KMS-11 (cell line): ENCODE results near the gene WDFY2.

Source experiments
- H2AFZ ChIP-seq: fragments of 200-600 bp; sonication (generic); 2 replicates; pipeline ENCODE4 v1.6.1; 2016; ENCODE audit warnings: antibody characterized with exemption, mixed run types, low read depth
- H3K27ac ChIP-seq: fragments of 200-600 bp; sonication (generic); 2 replicates; pipeline ENCODE4 v1.6.1; 2016; ENCODE audit warnings: mild to moderate bottlenecking, mixed run types
- H3K27me3 ChIP-seq: fragments of 200-600 bp; sonication (generic); 2 replicates; pipeline ENCODE4 v1.6.1; 2017; ENCODE audit warnings: mild to moderate bottlenecking, low read depth, mixed run types, moderate library complexity; ENCODE audit not compliant: insufficient read depth
- H3K36me3 ChIP-seq: fragments of 200-600 bp; sonication (generic); 2 replicates; pipeline ENCODE4 v1.6.1; 2017; ENCODE audit warnings: mild to moderate bottlenecking, mixed run types; ENCODE audit not compliant: insufficient read depth
- H3K4me1 ChIP-seq: fragments of 200-600 bp; sonication (generic); 2 replicates; pipeline ENCODE4 v1.6.1; 2016; ENCODE audit warnings: mild to moderate bottlenecking, low read depth, mixed run types; ENCODE audit not compliant: poor library complexity, severe bottlenecking
- H3K4me2 ChIP-seq: fragments of 200-600 bp; sonication (generic); 2 replicates; pipeline ENCODE4 v1.7.0; 2016; ENCODE audit warnings: mild to moderate bottlenecking, mixed run types
- H3K4me3 ChIP-seq: fragments of 200-600 bp; sonication (generic); IDR thresholded peaks from 2 replicates; pipeline ENCODE4 v1.6.1; 2017; ENCODE audit warnings: low read depth, low read length, mixed read lengths; ENCODE audit not compliant: insufficient read depth
- H3K79me2 ChIP-seq: fragments of 200-600 bp; sonication (generic); 2 replicates; pipeline ENCODE4 v1.6.1; 2016; ENCODE audit warnings: low read depth, mixed run types; ENCODE audit not compliant: insufficient read depth
- H3K9ac ChIP-seq: fragments of 200-600 bp; sonication (generic); 2 replicates; pipeline ENCODE4 v1.6.1; 2016; ENCODE audit warnings: mild to moderate bottlenecking, mixed run types
- H4K20me1 ChIP-seq: fragments of 200-600 bp; sonication (generic); 2 replicates; pipeline ENCODE4 v1.6.1; 2016; ENCODE audit warnings: mild to moderate bottlenecking, mixed run types; ENCODE audit not compliant: insufficient read depth
- CTCF ChIP-seq: fragments of 200-600 bp; sonication (generic); conservative IDR thresholded peaks from 2 replicates; pipeline ENCODE4 v1.6.1; 2017; ENCODE audit warnings: low read depth, mild to moderate bottlenecking, antibody characterized with exemption, low read length, moderate library complexity, mixed read lengths

Gene WDFY2

GRCh38 chr13:51697181-51697580 lies 112.9 kb downstream of the WDFY2 start:
- H3K4me1 ChIP-seq, result no peaks in the 10 kb centered on the region
- H2AFZ ChIP-seq, result no peak overlapping the region
- no peak overlapping the region for H3K4me2 ChIP-seq
- H4K20me1 ChIP-seq, result no peaks in the 10 kb centered on the region
- no peaks in the 10 kb centered on the region for H3K27me3 ChIP-seq
- no peak overlapping the region for H3K9ac ChIP-seq
- no peaks in the 10 kb centered on the region for H3K36me3 ChIP-seq
- no peaks in the 10 kb centered on the region for H3K79me2 ChIP-seq
- H3K27ac ChIP-seq, result no peak overlapping the region
- H3K4me3 ChIP-seq, result no peak overlapping the region
- no peak for TF ChIP-seq CTCF

- H3K27me3 ChIP-seq, result no peaks in the 10 kb centered on the region
- no peak overlapping the region for H3K9ac ChIP-seq
- no peak overlapping the region for H2AFZ ChIP-seq
- H3K36me3 ChIP-seq, result no peaks in the 10 kb centered on the region
- TF ChIP-seq CTCF, result no peak
- H3K79me2 ChIP-seq, result no peaks in the 10 kb centered on the region
- H3K4me1 ChIP-seq, result no peaks in the 10 kb centered on the region
- H3K4me2 ChIP-seq, result no peak overlapping the region
- H4K20me1 ChIP-seq, result no peaks in the 10 kb centered on the region
- no peak overlapping the region for H3K4me3 ChIP-seq
- H3K27ac ChIP-seq, result no peak overlapping the region
Measured at GRCh38 chr13:51697855-51698254, 113.6 kb downstream of the WDFY2 start.

GRCh38 chr13:51698352-51698751 lies 114.1 kb downstream of the WDFY2 start:
- H2AFZ ChIP-seq, result no peak overlapping the region
- H3K79me2 ChIP-seq, result no peaks in the 10 kb centered on the region
- no peak overlapping the region for H3K4me3 ChIP-seq
- H3K36me3 ChIP-seq, result no peaks in the 10 kb centered on the region
- H3K27me3 ChIP-seq, result no peaks in the 10 kb centered on the region
- H3K4me2 ChIP-seq, result no peak overlapping the region
- H3K9ac ChIP-seq, result no peak overlapping the region
- H3K27ac ChIP-seq, result no peak overlapping the region
- no peaks in the 10 kb centered on the region for H3K4me1 ChIP-seq
- no peaks in the 10 kb centered on the region for H4K20me1 ChIP-seq
- no peak for TF ChIP-seq CTCF

- Histone ChIP-seq H3K4me1 (no peaks in the 10 kb centered on the region), H3K79me2 (no peaks in the 10 kb centered on the region), H3K4me3 (no peak overlapping the region), H3K36me3 (no peaks in the 10 kb centered on the region), H2AFZ (no peak overlapping the region), H4K20me1 (no peaks in the 10 kb centered on the region), H3K4me2 (no peak overlapping the region), H3K27me3 (no peaks in the 10 kb centered on the region), H3K27ac (no peak overlapping the region), H3K9ac (no peak overlapping the region)
- no peak for TF ChIP-seq CTCF
Measured at GRCh38 chr13:51704399-51705313, 120.4 kb downstream of the WDFY2 start.
